Parietal lobe (tissue), 2 donors: Measurements from ENCODE around the gene SPOCD1. TPM values are rescaled to one million over a fixed set of nuclear protein-coding genes. Genes with fewer than 3 reads are reported as not detected.

Experiments
- small RNA-seq: library from RNA; depleted of rRNA; stranded (forward); fragments of <200 nt; gene quantifications from one replicate; pipeline ENCODE3, GENCODE V24; 2014; ENCODE audit warnings: low replicate concordance
- total RNA-seq: library from RNA; depleted of rRNA; stranded (reverse); fragments of >200 nt; gene quantifications from one replicate; pipeline ENCODE4 v1.2.3, GENCODE V29; 2014

Gene SPOCD1
- total RNA-seq: 0.31 TPM

DNA sequence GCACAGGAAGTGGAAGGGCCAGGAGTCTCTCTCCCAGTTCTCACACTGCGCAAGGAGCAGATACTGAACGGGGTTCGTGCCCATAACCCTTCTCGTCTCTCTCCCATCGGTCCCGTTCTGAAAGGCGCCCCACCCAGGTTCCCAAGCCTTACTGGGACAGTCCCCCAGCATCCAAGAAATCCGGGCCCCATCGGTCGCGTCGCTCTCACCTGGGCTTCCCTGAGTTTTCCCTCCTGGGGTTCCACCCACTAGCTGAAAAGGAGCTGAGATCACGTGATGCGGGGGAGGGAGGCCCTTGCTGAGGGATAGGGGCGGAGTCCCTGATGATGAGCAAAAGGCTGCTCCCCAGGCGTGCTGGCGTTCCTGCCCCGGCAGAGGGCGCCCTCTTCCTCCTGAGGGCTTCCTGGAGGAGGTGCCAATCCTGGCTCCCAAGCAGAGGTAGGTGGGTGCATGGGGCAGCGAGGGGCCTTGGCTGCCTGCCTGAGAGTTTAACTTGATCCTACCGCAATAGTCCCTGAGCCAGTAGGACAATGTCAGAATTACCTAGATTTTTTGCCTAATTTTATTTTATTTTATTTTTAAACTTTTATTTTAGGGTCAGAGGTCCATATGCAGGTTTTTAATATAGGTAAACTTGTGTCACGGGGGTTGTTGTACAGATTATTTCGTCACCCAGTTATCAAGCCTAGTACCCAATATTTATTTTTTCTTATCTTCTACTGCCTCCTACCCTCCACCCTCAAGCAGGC, at the start of gene SPOCD1:
SPOCD1 (minus strand) TSS at position 271 of the 749 bp plus-strand sequence. CDS start 689 bp downstream, outside the sequence.

DNA sequence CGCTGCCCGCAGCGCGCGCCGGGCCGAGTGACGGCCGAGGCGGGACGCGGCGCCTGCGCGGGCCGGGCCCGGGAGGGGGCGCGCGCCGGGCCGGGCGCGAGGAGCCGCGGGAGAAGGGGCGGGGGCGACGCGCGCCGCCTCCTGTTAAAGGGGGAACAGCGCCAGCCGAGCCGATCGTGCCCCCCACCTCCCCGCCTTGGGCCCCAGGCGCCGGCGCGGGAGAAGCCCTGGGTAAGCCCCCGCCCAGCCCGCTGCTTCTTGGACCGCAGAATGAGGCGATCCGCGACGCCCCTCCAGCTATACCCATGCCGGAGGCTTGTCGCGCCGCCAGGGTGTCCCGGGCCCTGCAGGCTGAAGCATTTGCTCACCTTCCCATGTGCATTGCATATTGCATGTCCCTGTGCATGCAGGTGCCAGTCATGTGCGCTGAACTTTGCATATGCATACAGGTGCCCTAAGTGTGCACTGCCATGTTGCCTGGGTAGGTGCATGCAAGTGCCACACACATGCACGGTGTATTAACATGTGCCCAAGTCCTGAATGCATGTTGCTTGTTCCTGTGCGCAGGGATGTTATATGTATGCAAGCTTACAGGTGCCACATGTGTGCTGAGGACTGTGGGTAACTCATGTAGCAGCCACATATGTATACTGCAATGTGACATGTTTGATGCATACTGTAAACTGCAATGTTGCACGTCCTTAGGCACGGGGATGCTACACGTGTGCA, 51.3 kb downstream of the SPOCD1 start, which contains the start of gene ADGRB2:
ADGRB2 (minus strand) TSS at position 29 of the 729 bp plus-strand sequence. CDS start 7,119 bp downstream, outside the sequence.

Small RNA genes lying within 50 kb of the gene (small RNA-seq; reads per million reads assigned to genes)
- not detected for gene MIR4254

Other genes starting within 250 kb of the SPOCD1 start
- 1.6 TPM for gene TINAGL1, start 239.5 kb downstream of the SPOCD1 start, total RNA-seq
- gene HCRTR1, start 198.3 kb downstream of the SPOCD1 start, total RNA-seq: 3.8 TPM
- 35.7 TPM for gene PEF1, start 171.1 kb downstream of the SPOCD1 start, total RNA-seq
- 6.9 TPM for gene COL16A1, start 112.0 kb downstream of the SPOCD1 start, total RNA-seq
- gene ADGRB2, start 51.7 kb downstream of the SPOCD1 start, total RNA-seq: 103 TPM
- gene PTP4A2, start 122.3 kb upstream of the SPOCD1 start, total RNA-seq: 231 TPM
- gene KHDRBS1, start 197.8 kb upstream of the SPOCD1 start, total RNA-seq: 128 TPM